ENCODE results near the gene SH3TC1. TPM values are rescaled to one million over a fixed set of nuclear protein-coding genes. Genes with fewer than 3 reads are reported as not detected.
A peak's percentile ranks its signal among the peaks of the same experiment; 100 is the strongest.

Gene SH3TC1
- total and polyA plus RNA-seq, 2 donors from 2014 or later, result 43.1 to 127 TPM

GRCh38 chr4:8259743-8260430 lies 60.8 kb downstream of the SH3TC1 start:
- Histone ChIP-seq H3K27me3 (ENCODE audit: control insufficient read depth, insufficient read depth, low read length) (no peaks in the 10 kb centered on the region), H3K36me3 (ENCODE audit: control insufficient read depth in 2 of 3, insufficient read depth in 3 of 3, low read length in 3 of 3) (no peaks in the 10 kb centered on the region), H3K9me3 (ENCODE audit: control insufficient read depth in 2 of 3, insufficient read depth in 1 of 3, low read length in 3 of 3) (no peaks in the 10 kb centered on the region), H3K9ac (ENCODE audit: low read length in 3 of 3) (no peak overlapping the region), H3K4me3 (ENCODE audit: low read length in 3 of 3) (no peak overlapping the region), H3K4me1 (ENCODE audit: control insufficient read depth in 2 of 3, insufficient read depth in 2 of 3, low read depth in 1 of 3, low read length in 3 of 3) (no peaks in the 10 kb centered on the region), H3K27ac (ENCODE audit: low read depth in 2 of 2, low read length in 2 of 2) (no peak overlapping the region)
- no peak for DNase-seq
- intact Hi-C loops (cut with DNase I), result loop anchor here (10.0 kb wide), 1 partner anchor 135 kb away; no protein-coding TSS in a partner anchor
- FAIRE-seq, result no peak
- no peak for TF ChIP-seq CTCF (IDR thresholded peaks at IDR 0.05; ENCODE audit: borderline replicate concordance, extremely low read depth, insufficient read depth)

DNA sequence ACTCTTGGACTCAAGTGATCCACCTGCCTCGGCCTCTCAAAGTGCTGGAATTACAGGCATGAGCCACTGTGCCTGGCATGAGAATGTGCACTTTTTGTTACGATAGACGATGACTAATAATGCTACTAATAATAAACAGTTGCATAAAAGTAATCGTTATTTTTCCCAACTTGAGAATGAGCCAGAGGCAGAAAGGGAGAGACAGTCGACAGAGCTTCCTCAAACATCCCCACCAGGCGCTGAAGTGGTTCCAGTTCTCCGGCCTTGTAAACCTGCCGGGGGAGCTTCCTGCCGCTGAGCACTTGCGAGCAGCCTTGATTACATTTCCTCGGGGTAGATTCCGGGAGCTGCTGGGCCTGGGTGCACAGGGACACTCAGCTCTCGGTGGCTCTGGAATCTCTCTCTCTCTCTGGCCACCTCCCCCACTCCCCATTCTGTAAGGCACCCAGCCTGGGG lies 61.6 kb downstream of the SH3TC1 start:
- H3K9ac ChIP-seq (ENCODE audit: low read length in 3 of 3), result no peak overlapping the region
- H3K9me3 ChIP-seq (ENCODE audit: control insufficient read depth in 2 of 3, insufficient read depth in 1 of 3, low read length in 3 of 3), result no peaks in the 10 kb centered on the region
- no peak overlapping the region for H3K4me3 ChIP-seq (ENCODE audit: low read length in 3 of 3)
- no peak overlapping the region for H3K27ac ChIP-seq (ENCODE audit: low read depth in 2 of 2, low read length in 2 of 2)
- DNase-seq, result peak in 3 of 5 donors; percentile 59 to 71 (median 67)
- no peaks in the 10 kb centered on the region for H3K4me1 ChIP-seq (ENCODE audit: control insufficient read depth in 2 of 3, insufficient read depth in 2 of 3, low read depth in 1 of 3, low read length in 3 of 3)
- intact Hi-C loops (cut with DNase I), result loop anchor here (10.0 kb wide), 1 partner anchor 134 kb away; no protein-coding TSS in a partner anchor
- no peaks in the 10 kb centered on the region for H3K36me3 ChIP-seq (ENCODE audit: control insufficient read depth in 2 of 3, insufficient read depth in 3 of 3, low read length in 3 of 3)
- TF ChIP-seq CTCF (IDR thresholded peaks at IDR 0.05; ENCODE audit: borderline replicate concordance, extremely low read depth, insufficient read depth), result no peak
- H3K27me3 ChIP-seq (ENCODE audit: control insufficient read depth, insufficient read depth, low read length), result no peaks in the 10 kb centered on the region
- FAIRE-seq, result no peak

GRCh38 chr4:8261851-8262535 lies 62.9 kb downstream of the SH3TC1 start:
- intact Hi-C loops (cut with DNase I), result loop anchor here (10.0 kb wide), 1 partner anchor 133 kb away; no protein-coding TSS in a partner anchor
- Histone ChIP-seq H3K9me3 (ENCODE audit: control insufficient read depth in 2 of 3, insufficient read depth in 1 of 3, low read length in 3 of 3) (no peaks in the 10 kb centered on the region), H3K27ac (ENCODE audit: low read depth in 2 of 2, low read length in 2 of 2) (no peak overlapping the region), H3K36me3 (ENCODE audit: control insufficient read depth in 2 of 3, insufficient read depth in 3 of 3, low read length in 3 of 3) (no peaks in the 10 kb centered on the region), H3K4me1 (ENCODE audit: control insufficient read depth in 2 of 3, insufficient read depth in 2 of 3, low read depth in 1 of 3, low read length in 3 of 3) (no peaks in the 10 kb centered on the region), H3K27me3 (ENCODE audit: control insufficient read depth, insufficient read depth, low read length) (no peaks in the 10 kb centered on the region), H3K9ac (ENCODE audit: low read length in 3 of 3) (no peak overlapping the region), H3K4me3 (ENCODE audit: low read length in 3 of 3) (no peak overlapping the region)
- no peak for TF ChIP-seq CTCF (IDR thresholded peaks at IDR 0.05; ENCODE audit: borderline replicate concordance, extremely low read depth, insufficient read depth)
- DNase-seq (peak in 1 of 5 donors; percentile 36), FAIRE-seq (no peak)
